Psoas muscle (tissue), 8 donors: ENCODE data around the gene VSIR. TPM values are rescaled to one million over a fixed set of nuclear protein-coding genes. Genes with fewer than 3 reads are reported as not detected.

Experiments used
- ATAC-seq, 4 donors: fragments of 200-7000 bp; cut with Tn5 transposase; one replicate each; pipeline ENCODE4 v1.9.1; 2020; ENCODE audit warnings: moderate library complexity in 3 of 4, mild to moderate bottlenecking in 2 of 4
- DNase-seq, 2 donors: peaks; one replicate each; pipeline ENCODE4 v3.0.0-alpha.2; 2020
- H3K27ac ChIP-seq: fragments of 200-600 bp; one replicate; pipeline ENCODE4 v1.8.0; 2022
- H3K27me3 ChIP-seq, 3 donors: fragments of 200-600 bp in 1 of 3; one replicate each; pipeline versions ENCODE4 v1.6.1 to v1.8.0; 2013 to 2022; ENCODE audit warnings: low read length in 2 of 3, mild to moderate bottlenecking in 2 of 3, moderate library complexity in 1 of 3; ENCODE audit not compliant: insufficient read depth in 3 of 3
- H3K36me3 ChIP-seq, 2 donors: fragments of 200-600 bp in 1 of 2; one replicate each; pipeline versions ENCODE4 v1.6.1 to v1.8.0; 2013 to 2022; ENCODE audit warnings: low read depth in 1 of 2, mild to moderate bottlenecking in 1 of 2, moderate library complexity in 1 of 2; ENCODE audit not compliant: insufficient read depth in 1 of 2
- H3K4me1 ChIP-seq: fragments of 200-600 bp; one replicate; pipeline ENCODE4 v1.8.0; 2022
- H3K4me3 ChIP-seq: fragments of 200-600 bp; one replicate; pipeline ENCODE4 v1.8.0; 2022; ENCODE audit warnings: mild to moderate bottlenecking
- H3K9me3 ChIP-seq: fragments of 200-600 bp; one replicate; pipeline ENCODE4 v1.8.0; 2022
- CTCF ChIP-seq: fragments of 200-600 bp; IDR thresholded peaks from one replicate; pipeline ENCODE4 v1.8.0; 2022; ENCODE audit warnings: antibody characterized with exemption
- WGBS, 3 donors: extraction: QIAGEN DNeasy Blood & Tissue Kit; methylation state at CpG; one replicate each; pipeline versions ENCODE4 v1.1.6 to v1.1.7; 2013; 5-methylcytosine and 5-hydroxymethylcytosine counted together
- intact Hi-C, 2 donors: fragments of 100-400 bp; cut with DNase I; formaldehyde crosslinking; loops; one replicate each; pipeline versions ENCODE4 v1.11.0 to v1.14.2; 2022
- polyA plus RNA-seq, 3 donors: library from polyadenylated mRNA; stranded (reverse); fragments of 200-250 nt; gene quantifications; one replicate each; pipeline ENCODE4 v1.2.3, GENCODE V29; 2013
- total RNA-seq, 4 donors: library from RNA; stranded (reverse); fragmentation: NEBNext Ultra II Directional in 2 of 4; extraction: Animal tissue kit (Norgen Biotek cat#: 25700) in 2 of 4; gene quantifications; one replicate each; pipeline versions ENCODE4 v1.2.1 to v1.2.4, GENCODE V29; 2021 to 2023
- donor health status: healthy with polysubstance abuse.
- donor health status: DM: no; HTN: no; CAD: no; lungs with moderate emphysema.
- donor health status: Bipolar disorder and iron deficiency.
- donor health status: healthy.
- donor health status: DM: yes; HTN: yes; CAD: no.
- donor health status: DM: no; HTN: no; CAD: no.
- donor health status: DM: no; HTN: no; CAD: no.
- donor health status: DM: yes; HTN: yes; CAD: no.

The VSIR gene
- total and polyA plus RNA-seq, 7 donors: 12.5 to 21.8 (median 18.1) TPM

DNA sequence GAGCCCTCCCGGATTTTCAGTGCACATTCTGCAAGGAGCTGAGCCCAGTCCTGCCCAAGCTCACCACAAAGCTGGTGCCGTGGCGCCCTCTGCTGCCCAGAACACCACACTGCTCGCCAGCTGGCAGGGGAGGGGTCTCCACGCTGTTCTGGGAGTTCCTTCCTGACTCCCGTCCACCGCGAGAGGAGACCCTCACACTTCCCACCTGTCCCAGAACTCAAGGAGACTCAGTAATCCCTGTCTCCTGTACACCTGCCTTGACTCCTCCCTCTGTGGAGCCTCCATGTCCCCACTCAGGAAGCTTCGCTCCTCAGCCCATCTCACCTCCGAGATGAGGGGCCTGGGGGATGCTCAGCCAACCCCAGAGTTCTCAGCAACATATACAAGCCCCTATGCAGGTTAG lies 65.0 kb downstream of the VSIR start:
- H3K4me1 ChIP-seq: peaks cover 3% of the 10 kb centered on the region
- TF ChIP-seq CTCF: peak; percentile 78
- WGBS, 3 donors: 16 to 19% (median 18%) methylated on average over 10 of the region's 10 CpGs
- H3K27me3 ChIP-seq: no peaks in the 10 kb centered on the region
- ATAC-seq: peak; percentile 57 to 77 (median 66)
- DNase-seq: peak in 1 of 2 donors; percentile 75
- intact Hi-C loops: loop anchor here (2.0 to 5.0 kb wide), 3 partner anchors 326 to 396 kb away; partner anchors contain the start of gene SLC29A3 (in 1 of the 2)
- H3K4me3 ChIP-seq: no peak overlapping the region
- no peaks in the 10 kb centered on the region for H3K9me3 ChIP-seq
- no peak overlapping the region for H3K27ac ChIP-seq
- no peaks in the 10 kb centered on the region for H3K36me3 ChIP-seq

DNA sequence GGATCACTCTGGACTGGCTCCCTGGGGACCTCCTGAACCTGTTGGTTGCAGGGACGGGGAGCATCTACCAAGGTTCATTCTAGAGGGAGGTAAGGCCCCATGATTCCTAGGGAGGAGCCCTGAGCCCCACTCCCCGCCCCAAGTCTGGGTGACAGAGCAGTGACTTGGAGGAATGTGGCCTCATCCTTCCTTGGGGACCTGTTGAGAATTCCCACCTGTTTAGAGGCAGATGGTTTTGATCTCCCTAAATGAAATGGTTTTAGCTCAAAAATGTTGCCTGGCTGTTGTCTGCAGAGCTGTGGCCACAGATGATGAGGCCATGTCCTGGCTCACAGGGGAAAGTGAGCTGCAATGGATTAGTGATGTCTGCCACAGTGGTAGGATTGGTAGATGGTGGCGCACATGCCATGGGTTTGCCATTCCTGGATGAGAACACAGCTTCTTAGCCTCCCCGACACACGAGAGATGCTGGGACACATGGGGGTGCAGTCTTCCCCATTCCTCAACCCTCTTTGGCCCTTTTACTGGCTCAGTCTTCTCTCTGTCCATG lies 66.0 kb downstream of the VSIR start:
- H3K9me3 ChIP-seq: no peaks in the 10 kb centered on the region
- H3K27ac ChIP-seq: no peak overlapping the region
- intact Hi-C loops: loop anchor here in 1 of 2 donors (5.0 kb wide), 2 partner anchors 325 to 390 kb away; partner anchors contain the start of gene SLC29A3
- ATAC-seq (no peak), DNase-seq (no peak)
- H3K27me3 ChIP-seq: no peaks in the 10 kb centered on the region
- no peak overlapping the region for H3K4me3 ChIP-seq
- TF ChIP-seq CTCF: no peak
- H3K4me1 ChIP-seq: no peaks in the 10 kb centered on the region
- no peaks in the 10 kb centered on the region for H3K36me3 ChIP-seq
- 91 to 99% (median 92%) methylated on average over 5 of the region's 5 CpGs for WGBS, 3 donors

DNA sequence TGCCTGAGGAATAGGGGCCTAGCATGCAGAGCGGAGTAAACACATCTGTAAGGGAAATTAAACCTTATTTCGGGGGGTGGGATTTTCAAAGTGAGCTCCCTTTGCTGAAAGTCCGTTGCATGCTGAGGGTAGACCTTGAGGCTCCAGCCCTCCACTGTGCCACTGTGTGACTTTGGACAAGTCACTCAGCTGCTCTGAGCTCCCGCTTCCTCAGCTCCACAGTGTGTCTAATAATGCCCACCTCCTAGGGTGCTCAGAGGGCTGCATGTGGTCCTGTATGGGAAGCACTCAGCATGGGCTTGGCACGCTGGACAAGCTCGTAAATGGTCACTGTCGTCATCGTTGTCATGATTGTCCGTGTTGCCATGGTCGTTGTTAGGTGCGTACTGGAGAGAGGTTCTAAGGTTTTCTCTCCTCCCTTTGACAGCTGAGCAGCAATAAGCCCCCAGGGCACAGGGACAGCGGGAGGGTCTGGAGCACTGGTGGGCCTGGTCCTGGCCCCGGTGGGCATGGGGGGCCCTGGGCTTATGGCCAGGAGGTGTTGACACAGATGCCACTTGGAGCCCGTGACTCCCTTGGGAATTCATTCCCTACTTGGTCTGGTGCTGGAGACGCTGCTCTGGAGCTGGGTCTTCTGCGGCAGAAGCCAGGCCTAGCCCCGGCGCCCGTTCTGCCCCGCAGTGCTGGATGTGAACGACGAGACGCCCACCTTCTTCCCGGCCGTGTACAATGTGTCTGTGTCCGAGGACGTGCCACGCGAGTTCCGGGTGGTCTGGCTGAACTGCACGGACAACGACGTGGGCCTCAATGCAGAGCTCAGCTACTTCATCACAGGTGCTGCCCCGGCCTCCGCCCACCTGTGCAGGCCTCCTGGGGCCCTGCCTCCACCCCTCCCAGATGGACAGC lies 66.9 kb downstream of the VSIR start:
- Histone ChIP-seq H3K27ac (no peak overlapping the region), H3K9me3 (no peaks in the 10 kb centered on the region), H3K36me3 (no peaks in the 10 kb centered on the region), H3K4me3 (no peak overlapping the region), H3K4me1 (no peaks in the 10 kb centered on the region), H3K27me3 (no peaks in the 10 kb centered on the region)
- TF ChIP-seq CTCF: no peak
- DNase-seq (no peak), ATAC-seq (no peak)
- WGBS, 3 donors: 90% methylated on average over 35 of the region's 35 CpGs
- intact Hi-C loops: loop anchor here in 1 of 2 donors (5.0 kb wide), 2 partner anchors 324 to 389 kb away; partner anchors contain the start of gene SLC29A3

DNA sequence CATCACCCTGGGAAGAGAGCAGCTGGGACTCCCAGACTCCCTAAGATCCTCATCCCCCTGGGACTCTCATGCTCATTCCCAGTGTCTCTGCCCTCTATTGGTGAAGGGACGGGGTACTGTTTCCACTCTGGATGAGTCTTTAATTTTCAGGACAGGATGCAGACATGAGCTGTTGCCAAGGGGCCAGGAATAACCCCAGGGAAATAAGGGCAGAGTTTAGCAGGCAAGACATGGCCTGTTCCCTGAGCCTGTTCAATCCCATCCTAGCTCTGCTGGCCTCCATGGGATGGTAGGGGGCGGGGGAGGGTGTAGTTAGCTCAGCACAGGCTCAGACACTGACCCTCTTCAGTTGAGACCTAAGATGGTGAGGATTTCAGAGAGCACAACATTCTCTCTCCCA lies 67.7 kb downstream of the VSIR start:
- no peak for TF ChIP-seq CTCF
- DNase-seq (no peak), ATAC-seq (no peak)
- no peaks in the 10 kb centered on the region for H3K36me3 ChIP-seq
- no peaks in the 10 kb centered on the region for H3K9me3 ChIP-seq
- intact Hi-C loops: loop anchor here in 1 of 2 donors (5.0 kb wide), 2 partner anchors 323 to 388 kb away; partner anchors contain the start of gene SLC29A3
- 61 to 78% (median 67%) methylated on average over 2 of the region's 2 CpGs for WGBS, 3 donors
- no peak overlapping the region for H3K27ac ChIP-seq
- H3K4me1 ChIP-seq: peaks cover 6% of the 10 kb centered on the region
- no peak overlapping the region for H3K4me3 ChIP-seq
- H3K27me3 ChIP-seq: no peaks in the 10 kb centered on the region
